Measurements from ENCODE around the gene NOTCH3.
A peak's percentile ranks its signal among the peaks of the same experiment; 100 is the strongest.

The NOTCH3 gene

DNA sequence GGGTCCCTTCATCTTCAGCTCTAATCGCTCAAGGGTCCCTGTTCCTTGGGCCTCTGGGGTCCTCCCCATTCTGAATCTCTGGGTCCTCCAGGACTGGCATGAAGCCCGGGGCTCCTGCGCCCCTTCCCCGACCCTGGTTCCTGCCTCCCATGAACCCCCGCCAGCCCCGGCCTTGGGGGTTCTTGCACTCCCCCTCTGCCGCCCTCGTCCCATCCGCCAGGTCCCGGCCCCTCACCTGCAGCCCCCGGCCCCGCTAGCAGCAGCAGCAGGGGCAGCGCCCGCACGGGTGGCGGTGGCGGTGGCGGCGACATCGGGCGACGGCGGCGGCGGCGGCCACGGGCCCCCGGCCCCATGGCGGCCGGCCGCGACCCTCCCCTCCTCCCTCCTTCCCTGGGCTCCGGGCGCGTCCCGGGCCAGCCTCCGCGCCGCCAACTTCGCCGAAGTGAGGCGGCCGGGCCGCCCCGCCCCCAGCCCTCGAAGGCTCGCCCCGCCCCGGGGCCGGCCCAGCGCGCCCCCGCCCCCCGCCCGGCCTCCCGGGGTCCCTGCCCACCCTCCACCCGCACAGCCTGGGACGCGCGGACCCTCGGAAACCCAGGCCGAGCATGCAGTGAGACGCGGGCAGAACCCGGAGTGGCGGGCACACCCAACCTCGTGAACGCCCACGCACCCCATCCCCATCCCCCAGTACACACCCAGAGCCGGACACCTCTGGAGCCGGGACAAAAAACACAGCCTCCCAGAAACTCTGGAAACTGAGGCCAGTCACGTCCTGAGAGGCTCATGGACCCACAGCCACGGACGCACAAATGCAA is at the start of gene NOTCH3:
Gene NOTCH3, minus strand, starts transcription at position 443 of the 812 bp plus-strand sequence. Its CDS starts 90 bp downstream, at position 353.
- DNase-seq (ENCODE audit: low spot score) = no peak

GRCh38 chr19:15250640-15250993 is 49.8 kb upstream of the NOTCH3 start:
- no peak for DNase-seq (ENCODE audit: low spot score)

- peak; percentile 82 for DNase-seq (ENCODE audit: low spot score)
These were observed 49.3 kb upstream of the NOTCH3 start for GRCh38 chr19:15249972-15250639.

GRCh38 chr19:15249528-15249874 is 48.7 kb upstream of the NOTCH3 start:
- DNase-seq (ENCODE audit: low spot score) = no peak

DNA sequence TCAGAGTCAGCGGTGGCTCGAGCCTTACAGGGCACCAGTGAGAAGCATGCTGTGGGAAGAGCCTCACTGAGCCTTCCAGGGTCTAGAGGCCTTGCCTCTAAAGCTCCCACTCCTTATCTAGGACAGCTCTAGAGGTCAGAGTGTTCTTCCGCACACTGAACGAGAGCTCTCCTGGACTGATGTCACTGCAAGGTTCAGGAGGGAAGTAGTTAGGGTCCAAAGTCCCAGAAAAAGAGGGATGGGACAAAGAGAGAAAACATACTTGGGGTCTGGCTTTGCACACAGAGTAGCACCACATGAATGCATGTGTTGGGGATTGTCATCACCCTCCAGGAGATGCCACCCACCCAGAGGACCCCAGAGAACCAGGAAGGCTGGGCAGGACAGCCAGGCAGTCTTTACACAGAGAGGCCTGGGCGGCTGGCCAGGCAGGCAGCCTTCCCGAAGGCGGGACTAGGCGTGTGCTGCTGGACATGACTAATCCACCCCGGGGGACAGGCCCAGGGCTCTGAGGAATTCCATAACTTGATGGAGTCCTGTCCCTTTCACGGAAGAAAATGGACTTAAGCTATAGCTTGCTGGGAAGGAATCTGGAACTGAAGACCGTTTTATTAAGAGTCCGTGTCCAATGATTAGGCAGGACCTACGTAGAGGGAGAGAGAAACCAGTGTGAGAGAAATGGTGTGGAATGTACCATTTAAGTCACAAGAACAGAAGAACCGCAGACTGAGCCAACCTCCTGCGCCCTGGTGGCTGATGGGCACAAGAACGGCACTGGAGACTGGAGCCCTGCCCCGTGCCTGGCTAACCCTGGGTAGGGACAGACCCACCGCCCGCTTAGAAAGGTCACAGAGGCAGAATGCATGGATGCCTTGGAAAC is 48.1 kb upstream of the NOTCH3 start:
- DNase-seq (ENCODE audit: low spot score) = no peak

GRCh38 chr19:15248106-15248505 is 47.3 kb upstream of the NOTCH3 start:
- DNase-seq (ENCODE audit: low spot score) = no peak

GRCh38 chr19:15247107-15248014 is 46.6 kb upstream of the NOTCH3 start:
- DNase-seq (ENCODE audit: low spot score) = no peak

GRCh38 chr19:15246198-15246481 is 45.3 kb upstream of the NOTCH3 start:
- DNase-seq (ENCODE audit: low spot score) = no peak

DNA sequence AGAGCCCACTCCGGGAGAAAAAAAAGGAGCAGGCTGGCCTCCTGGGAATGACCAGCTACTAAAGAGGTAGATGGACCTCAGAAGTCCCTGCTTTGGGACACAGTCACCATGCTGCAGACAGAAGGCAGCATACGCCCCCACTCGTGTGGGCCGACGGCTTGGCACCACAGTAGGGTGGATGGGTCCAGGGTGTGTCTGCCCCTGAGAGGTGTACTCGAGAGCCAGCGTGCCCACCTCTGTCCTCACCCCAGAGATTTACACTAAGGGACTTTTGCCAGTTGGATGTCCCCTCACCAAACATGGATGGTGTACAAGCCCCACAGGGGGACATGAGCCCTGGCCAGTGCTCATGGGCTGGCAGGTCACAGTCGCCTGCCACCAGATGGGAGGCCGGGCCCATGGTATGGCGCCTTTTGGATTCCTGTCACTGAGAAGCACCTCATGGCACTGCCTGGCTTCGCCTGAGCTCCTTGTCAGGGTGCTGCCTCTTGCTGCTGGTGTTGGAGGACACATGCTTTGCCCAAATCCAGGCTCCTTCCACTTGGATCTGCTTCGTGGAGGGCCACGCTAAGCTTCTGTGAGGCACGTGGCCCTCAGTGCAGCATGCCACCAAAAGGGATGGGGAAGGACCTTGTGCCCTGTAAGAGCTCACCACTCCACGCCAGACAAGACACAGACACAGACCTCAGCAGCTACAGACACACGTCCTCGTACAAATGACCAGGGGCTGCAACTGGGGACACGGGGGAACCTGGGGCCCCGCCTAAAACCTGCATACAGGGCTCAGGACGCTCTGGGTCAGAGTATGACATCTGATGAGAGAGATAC is 44.8 kb upstream of the NOTCH3 start:
- DNase-seq (ENCODE audit: low spot score) = no peak

DNA sequence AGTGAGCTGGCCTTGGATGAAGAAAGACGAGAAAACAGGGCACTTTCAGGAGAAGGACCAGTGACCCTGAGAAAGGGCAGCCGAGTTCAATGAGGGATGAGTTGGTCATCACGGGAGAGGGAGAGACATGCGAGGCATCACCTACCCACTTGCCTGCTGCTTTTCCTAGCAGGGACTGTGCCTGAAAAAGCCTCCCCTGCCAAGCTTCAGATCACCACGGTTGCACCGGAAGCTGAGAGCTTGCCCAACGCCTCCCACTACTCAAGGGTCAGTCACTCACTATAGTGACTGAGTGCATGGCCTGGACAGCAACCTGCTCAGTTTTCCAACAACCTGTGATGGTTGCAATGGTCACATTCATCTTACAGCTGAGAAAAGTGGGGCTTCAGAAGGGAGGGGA is 44.0 kb upstream of the NOTCH3 start:
- no peak for DNase-seq (ENCODE audit: low spot score)

GRCh38 chr19:15244106-15244803 is 43.5 kb upstream of the NOTCH3 start:
- no peak for DNase-seq (ENCODE audit: low spot score)

- DNase-seq (ENCODE audit: low spot score) = no peak
These were observed 42.6 kb upstream of the NOTCH3 start for GRCh38 chr19:15243236-15243957.

- no peak for DNase-seq (ENCODE audit: low spot score)
These were observed 40.6 kb upstream of the NOTCH3 start for GRCh38 chr19:15241259-15241910.

DNA sequence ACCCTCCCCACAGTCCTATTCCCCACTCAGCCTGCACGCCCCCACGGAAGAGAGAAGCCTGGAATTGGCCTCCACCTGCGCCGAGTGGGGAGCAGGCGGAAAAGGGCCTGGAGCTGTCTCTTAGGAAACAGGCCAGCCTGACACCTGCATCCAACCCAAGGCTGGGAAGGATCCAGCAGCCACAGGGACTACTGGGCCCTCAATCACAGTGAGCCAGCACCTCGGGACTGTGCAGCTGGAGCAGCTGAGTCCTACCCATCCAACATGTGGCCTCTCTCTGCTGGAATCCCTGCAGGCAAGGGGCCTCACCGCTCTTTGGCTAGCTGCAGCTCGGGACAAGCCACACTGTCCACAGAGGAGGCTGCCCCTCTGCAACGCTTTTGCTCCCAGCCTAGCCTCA is 39.7 kb upstream of the NOTCH3 start:
- no peak for DNase-seq (ENCODE audit: low spot score)

GRCh38 chr19:15239337-15239949 is 38.6 kb upstream of the NOTCH3 start:
- no peak for DNase-seq (ENCODE audit: low spot score)

DNA sequence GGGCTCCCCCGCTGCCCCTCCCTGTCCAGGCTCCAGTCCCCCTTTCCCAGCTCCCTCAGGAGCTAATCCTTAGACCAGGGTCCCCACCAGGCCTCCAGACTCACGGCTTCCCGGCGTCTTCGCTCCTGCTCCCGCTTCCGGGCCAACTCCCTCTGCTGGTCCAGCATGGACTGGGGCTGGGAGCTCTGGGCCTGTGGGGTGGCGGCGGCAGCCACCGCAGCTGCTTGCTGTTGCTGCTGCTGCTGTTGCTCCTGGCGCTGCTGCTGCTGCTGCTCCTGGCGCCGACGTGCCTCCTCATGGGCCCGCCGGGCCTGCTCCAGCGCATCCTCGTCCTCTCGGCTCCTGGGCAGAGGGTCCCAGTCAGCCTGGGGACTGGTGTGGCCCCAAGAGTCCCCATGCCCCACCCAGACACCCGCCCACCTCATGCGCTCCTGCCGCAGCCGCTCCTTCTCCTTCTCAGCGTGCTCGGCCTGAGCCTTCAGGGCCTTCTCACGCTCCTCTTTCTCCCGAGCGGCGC is 37.9 kb upstream of the NOTCH3 start:
- no peak for DNase-seq (ENCODE audit: low spot score)

- DNase-seq (ENCODE audit: low spot score) = no peak
These were observed 37.2 kb upstream of the NOTCH3 start for GRCh38 chr19:15237759-15238638.

Data from left forelimb (tissue), 1 donor.